ENCODE results near the gene RBM11. TPM values are rescaled to one million over a fixed set of nuclear protein-coding genes. Genes with fewer than 3 reads are reported as not detected.
"Not testable (repeated sequence)": the region's sequence is repeated elsewhere in the genome, so short reads cannot be mapped to it uniquely, and the experiment has no call there.

Gene RBM11, protein sequence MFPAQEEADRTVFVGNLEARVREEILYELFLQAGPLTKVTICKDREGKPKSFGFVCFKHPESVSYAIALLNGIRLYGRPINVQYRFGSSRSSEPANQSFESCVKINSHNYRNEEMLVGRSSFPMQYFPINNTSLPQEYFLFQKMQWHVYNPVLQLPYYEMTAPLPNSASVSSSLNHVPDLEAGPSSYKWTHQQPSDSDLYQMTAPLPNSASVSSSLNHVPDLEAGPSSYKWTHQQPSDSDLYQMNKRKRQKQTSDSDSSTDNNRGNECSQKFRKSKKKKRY
- total RNA-seq = 0.25 and 0.56 TPM in 2 replicates

DNA sequence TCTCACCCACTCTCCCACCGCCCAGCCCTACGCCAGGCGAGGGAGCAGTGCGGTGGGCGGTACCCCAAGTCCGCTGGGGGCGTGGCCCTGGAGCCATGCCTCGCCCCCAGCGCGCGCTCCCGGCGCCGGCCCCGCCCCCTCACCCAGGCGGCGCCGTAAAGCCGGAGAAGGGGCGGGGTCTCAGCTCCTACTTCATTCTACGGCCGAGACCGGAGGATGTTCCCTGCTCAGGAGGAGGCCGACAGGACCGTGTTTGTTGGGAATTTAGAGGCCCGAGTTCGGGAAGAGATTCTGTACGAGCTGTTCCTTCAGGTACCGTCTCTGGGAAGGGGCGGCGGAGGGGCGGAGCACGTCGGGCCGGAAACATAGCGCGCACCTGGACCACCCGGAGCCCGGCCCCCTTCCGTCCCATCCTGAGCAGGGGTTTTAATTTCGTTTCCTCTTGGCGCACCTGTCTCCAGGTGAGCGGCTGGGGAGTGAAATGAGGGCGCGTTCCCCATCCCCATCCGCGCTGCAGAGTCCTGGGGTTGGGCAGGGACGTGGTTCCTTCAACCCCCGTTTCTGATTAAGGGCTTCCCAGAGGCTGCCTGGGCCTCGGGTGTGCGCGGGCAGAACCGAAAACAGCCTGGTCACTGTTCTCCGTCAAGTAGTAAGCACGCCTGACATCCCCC is at the start of gene RBM11:
RBM11 (plus strand) TSS at position 187 of the 671 bp plus-strand sequence; CDS start at position 217, 30 bp downstream.
- intact Hi-C loops (cut with micrococcal nuclease) = loop anchor here (1.0 to 5.0 kb wide), 3 partner anchors 167 to 851 kb away; partner anchors contain the start of gene HSPA13

DNA sequence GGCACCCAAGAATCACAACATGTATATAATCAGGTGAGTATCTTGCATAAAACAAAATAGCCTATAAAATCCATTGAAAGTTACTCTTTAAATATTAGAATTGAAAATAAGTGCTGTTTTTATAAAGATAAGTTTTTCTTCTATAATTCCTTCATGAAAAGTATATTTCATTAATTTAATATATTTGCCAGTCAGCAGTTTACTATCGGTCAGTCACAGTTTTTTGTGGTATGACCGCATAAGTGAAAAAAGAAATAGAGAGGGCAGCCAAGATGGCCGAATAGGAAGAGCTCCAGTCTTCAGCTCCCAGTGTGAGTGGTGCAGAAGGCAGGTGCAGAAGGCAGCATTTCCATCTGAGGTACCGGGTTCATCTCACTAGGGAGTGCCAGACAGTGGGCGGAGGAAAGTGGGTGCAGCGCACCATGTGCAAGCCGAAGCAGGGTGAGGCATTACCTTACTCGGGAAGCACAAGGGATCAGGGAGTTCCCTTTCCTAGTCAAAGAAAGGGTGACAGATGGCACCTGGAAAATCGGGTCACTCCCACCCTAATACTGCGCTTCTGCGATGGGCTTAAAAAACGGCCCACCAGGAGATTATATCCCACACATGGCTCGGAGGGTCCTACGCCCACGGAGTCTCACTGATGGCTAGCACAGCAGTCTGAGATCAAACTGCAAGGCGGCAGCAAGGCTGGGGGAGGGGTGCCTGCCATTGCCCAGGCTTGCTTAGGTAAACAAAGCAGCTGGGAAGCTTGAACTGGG is 49.3 kb upstream of the RBM11 start:
- intact Hi-C loops (cut with micrococcal nuclease) = not testable (repeated sequence)

DNA sequence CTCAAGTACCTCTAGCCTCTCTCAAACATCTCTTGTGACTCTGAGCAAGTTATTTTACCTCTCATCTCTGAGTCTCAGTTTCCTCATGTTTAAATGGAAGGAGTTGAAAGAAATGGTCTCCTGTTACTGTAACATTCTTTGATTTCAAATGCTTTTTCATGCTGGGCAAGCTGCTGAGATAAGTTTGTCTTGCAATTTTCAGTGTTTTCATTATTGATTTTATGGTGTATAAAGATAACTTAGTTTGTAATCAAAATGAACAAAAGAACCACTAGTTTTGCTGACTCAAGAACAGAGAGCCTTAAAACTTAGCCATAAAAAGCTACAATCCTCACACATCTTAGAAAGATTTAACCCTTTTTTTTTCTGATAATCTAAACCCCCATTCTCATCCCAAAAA is 9.7 kb upstream of the RBM11 start:
- intact Hi-C loops (cut with micrococcal nuclease) = no loop called here

DNA sequence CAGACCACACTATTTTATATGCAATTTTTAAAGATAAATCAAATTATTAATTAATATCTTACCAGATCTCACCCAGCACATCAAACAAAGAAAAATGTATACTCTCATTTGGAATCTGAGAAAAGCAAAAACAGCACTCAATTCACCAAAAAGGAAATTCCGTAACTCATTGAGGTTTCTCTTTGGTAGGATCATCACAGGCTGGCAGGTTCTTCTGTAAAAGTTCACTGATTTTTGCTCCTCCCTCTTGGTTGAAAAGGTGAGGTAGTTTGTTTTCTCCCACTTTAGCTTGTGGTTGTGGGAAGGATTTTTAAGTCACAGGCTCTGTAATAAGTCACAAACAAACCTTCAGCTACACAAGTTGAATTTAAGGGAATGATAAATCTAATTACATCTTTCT is 5.2 kb upstream of the RBM11 start, which contains the start of gene LIPI:
LIPI (minus strand) TSS at position 218 of the 400 bp plus-strand sequence; CDS start at position 108, 110 bp downstream.
- intact Hi-C loops (cut with micrococcal nuclease) = no loop called here

DNA sequence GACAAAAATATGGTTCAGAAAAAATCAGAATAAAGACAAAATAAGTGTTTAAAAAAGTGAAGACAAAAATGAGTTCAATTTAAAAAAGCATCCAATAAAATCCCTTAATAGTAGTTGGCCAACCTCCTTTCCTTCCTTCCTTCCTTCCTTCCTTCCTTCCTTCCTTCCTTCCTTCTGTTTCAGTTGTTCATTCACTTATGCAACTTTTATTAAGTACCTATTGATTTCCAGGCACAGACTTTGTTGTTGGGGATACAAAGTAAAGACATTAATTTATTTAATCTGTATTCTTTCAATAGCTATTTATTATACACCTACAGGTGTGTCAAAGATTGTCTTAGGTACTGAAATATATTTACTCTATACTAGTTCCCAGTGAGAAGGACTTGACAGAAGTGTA is 2.8 kb upstream of the RBM11 start:
- intact Hi-C loops (cut with micrococcal nuclease) = no loop called here

DNA sequence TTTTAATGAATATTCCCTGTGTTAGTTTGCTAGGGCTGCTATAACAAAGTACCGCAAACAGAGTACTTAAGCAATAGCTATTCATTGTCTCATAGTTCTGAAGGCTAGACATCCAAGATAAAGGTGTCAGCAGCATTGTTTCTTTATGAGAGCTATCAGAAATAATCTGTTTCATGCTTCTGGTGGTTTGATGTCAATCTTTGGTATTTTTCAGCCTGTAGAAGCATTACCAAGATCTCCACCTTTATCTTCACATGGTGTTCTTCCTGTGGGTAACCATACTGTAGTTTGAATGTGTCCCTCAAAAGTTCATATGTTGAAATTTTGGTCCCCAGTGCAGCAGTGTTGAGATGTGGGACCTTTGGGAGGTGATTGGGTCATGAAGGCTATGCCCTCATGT is 7.4 kb downstream of the RBM11 start:
- intact Hi-C loops (cut with micrococcal nuclease) = no loop called here

DNA sequence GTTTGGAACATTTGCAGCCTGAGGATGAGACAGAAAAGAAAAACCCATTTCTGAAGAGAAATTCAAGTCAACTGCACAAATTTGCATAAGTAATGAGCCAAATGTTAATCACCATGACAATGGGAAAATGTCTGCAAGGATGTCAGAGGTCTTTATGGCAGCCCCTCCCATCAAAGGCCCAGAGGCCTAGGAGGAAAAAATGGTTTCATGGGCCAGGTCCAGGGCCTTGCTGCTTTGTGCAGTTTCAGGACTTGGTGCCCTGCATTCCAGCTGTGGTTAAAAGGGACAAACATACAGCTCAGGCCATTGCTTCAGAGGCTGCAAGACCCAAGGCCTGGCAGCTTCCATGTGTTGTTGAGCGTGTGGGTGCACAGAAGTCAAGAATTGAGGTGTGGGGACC is 13.4 kb downstream of the RBM11 start:
- intact Hi-C loops (cut with micrococcal nuclease) = no loop called here

DNA sequence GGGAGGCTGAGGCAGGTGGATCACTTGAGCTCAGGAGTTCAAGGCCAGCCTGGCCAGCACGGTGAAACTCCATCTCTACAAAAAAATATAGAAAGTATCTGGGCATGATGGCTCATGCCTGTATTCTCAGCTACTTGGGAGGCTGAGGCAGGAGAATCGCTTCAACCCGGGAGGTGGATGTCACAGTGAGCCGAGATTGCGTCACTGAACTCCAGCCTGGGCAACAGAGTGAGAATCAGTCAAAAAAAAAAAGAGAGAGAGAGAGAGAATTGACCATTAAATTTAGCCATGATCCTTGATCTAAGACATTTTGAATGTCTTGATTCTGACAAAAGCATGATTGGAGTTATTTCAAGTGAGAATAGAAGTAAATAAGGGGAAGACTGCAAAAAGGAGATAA is 19.1 kb downstream of the RBM11 start:
- intact Hi-C loops (cut with micrococcal nuclease) = no loop called here

DNA sequence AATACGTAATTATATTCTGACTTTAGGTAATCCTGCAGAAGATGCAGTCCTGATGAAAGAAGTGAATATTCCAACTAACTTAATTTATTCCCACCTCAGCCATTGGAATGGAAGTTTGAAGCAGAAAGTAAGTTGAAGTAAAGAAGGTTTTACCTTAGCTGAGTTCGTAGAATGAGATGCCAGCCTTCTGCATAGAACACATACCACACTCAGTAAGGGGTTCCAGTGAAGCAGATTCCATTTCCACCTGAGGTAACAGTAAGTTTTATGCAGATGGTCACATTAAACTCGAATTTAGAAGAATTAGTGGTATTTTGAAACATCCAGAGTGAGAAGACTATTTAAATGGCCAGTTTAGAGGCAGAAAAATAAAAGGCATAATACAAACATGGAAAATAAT is 20.2 kb downstream of the RBM11 start:
- intact Hi-C loops (cut with micrococcal nuclease) = no loop called here

DNA sequence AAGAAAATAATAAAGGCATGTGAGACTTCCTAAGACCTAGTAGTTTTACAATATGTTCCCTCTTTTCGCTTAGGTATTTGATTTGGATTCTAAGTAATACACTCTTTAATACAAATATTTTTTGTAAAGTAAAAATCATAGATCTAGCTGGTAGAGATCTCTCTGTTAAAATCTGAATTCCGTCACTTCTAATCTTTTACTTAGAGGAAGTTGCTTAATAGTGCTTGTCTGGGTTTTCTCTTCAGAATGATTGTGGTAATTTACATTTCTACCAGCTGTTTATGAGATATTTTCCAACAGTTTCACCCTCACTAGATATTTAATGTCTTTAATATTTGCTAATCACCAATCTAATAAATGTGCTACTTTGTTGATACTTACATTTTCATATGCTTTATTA is 23.3 kb downstream of the RBM11 start:
- intact Hi-C loops (cut with micrococcal nuclease) = no loop called here

DNA sequence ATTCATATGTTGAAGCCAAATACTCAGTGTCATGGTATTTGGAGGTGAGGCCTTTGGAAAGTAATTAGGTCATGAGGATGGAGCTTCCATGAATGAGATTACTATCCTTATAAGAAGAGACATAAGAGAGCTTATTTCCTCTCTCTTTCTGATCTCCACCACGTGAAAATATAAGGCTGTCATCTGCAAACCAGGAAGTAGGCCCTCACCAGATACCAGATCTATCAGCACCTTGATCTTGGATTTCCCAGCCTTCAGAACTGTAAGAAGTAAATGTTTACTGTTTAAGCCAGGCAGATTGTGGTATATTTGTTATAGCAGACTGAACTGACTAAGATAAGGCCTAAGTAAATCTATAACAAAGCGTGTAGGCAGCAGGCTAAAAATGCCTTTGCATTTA is 25.3 kb downstream of the RBM11 start:
- intact Hi-C loops (cut with micrococcal nuclease) = no loop called here

DNA sequence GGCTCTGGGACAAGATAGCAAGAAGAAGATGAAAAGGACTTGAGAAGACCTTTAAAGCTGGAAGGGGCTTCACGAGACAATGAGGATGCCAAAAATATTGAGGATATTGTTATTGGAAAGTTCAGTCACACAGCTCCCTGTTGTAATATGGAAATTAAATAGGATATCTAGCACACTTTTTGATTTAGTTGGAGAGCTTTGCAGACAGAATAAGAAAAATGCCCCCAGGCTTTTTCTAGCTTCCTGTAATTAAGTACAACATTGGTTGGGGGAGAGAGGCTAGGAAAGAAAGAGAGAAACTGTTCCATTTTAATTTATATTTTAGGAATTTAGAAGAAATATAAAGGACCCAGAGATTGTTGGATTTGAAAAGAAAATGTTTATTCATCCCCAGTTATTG is 27.5 kb downstream of the RBM11 start:
- intact Hi-C loops (cut with micrococcal nuclease) = no loop called here

DNA sequence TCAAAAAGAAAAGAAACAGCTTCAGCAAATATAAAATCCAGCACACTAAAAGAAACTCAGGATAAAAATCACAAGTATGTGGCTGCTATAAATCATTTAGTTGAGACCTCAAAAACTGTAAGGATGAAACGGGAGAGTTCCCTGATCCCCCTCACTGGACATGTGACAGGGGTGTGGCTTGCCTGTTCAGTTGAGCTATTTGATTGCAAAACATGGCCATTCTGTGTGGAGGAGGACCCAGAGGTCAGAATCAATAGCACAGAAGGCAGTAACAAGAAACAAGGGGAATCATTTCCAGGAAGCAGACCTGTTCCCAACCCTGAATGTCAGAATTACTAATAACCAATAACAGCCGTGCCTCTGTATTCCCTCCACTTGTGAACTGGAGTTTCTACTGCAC is 27.9 kb downstream of the RBM11 start:
- intact Hi-C loops (cut with micrococcal nuclease) = no loop called here

DNA sequence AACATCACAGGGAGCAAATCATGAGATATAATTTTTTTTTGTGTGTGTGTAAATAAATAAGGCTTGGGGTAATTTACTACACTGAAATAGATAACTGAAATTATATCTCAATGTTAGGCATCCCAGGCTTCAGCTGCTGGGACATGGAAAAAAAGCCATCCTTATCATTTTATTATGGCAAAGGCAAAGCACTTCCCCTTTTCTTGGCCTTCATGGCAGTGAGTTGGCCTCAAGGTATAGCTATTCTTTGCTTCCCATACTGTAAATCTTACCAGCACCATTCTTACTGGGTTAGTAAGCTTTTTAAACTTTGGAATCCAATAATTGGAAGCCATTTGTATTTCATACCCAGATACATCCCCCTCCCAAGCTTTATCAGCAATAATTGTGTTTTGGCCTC is 29.0 kb downstream of the RBM11 start:
- intact Hi-C loops (cut with micrococcal nuclease) = no loop called here

DNA sequence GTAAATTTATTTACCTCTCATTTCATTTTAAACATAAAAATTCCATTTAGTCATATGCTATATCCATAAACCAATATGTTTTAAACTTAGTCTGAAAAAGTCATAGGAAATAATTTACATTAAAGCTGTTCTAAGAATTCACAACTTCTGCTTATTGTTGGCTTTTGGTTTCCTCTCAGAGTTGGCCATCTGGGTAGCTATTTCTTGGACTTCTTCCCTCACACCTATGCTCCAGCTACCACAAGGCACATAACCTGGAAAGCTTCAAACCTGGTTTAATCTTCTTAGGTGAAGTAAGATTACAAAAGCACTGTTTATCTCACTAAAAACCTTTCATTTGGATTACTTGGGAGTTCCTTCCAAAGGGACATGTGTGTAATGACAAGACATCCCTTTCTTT is 29.8 kb downstream of the RBM11 start:
- intact Hi-C loops (cut with micrococcal nuclease) = no loop called here

DNA sequence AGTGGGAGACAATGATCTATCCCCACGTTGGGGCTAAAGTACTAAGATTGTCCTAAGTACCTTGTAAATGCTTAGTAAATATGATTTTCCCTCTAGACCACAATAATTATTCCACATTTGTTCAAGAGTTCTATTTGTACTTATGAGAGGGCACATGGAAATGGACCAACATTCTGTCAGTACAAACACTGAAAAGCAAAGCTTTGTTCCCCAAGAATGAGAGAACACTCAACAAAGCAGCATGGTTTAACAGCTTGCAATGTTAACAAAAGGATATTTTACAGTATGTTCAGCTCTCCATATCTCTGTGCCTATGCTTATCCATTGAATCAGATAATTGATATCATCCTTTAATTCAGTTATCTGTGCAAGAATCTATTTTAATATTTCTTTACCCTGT is 35.4 kb downstream of the RBM11 start:
- intact Hi-C loops (cut with micrococcal nuclease) = loop anchor here (5.0 to 10.0 kb wide), 2 partner anchors 131 to 813 kb away; partner anchors contain the start of genes HSPA13 and NRIP1

DNA sequence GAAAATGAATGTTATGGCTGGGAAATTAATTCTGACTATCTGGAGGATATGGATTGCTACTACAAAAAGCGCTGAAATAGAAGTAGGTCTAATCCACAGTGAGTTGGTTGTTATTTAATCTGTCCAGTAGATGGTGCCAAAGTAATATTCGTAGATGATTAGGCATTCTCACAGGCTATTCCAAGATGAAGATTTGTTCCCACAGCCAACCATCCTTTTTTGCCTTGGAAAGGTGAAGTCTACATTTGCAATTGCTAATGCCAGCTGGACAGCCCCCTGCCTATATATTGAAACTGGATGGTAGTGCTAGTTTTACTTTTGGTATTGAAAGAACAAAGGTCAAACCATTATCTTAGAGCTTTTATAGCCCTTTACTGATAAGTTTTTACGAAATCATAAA is 43.8 kb downstream of the RBM11 start:
- intact Hi-C loops (cut with micrococcal nuclease) = loop anchor here (1.0 to 10.0 kb wide), 5 partner anchors 143 to 1333 kb away; partner anchors contain the start of gene NRIP1

DNA sequence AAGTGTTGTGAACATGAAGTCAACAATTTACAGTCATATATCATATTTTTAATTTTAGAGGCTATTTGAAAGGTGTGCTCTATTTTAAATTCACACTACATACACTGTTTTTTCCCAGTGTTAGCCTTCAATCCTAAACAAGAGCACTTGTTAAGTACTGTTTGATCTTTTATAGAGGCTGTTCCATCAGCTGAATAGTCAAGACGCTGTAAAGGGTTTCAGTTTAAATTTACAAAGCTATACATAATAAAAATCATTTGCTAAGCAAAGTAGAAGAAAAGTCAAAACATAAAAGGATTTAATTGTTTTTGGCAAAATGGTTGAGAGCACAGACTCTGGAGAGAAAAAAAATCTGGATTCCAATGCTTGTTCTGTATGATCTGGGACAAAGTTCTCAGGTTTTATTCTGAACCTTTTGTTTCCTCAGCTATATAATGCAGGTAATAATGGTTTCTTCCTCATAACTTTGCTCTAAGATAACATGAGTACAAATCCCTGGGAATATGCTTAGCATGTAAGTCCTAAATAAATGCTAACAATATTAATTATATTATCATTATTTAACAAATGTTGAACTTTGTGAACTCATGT is 44.3 kb downstream of the RBM11 start:
- intact Hi-C loops (cut with micrococcal nuclease) = no loop called here

DNA sequence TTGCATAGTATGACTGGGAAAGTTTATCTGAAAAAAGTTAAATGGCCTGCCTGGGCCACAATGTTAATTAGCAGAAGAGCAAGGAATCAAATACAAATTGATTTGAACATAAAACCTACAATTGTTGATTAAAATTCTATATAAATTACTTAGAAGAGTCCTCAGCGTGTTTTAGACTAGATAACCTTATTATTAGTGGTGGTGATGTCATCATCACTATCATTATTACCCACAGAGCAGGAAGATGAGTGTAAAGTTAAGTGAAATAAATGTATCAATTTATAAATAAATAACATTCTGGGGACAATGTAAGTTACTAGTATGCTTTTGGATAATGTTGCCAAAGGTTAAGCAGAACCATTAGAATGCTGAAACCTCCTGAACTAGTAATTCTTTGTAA is 46.1 kb downstream of the RBM11 start:
- intact Hi-C loops (cut with micrococcal nuclease) = no loop called here

DNA sequence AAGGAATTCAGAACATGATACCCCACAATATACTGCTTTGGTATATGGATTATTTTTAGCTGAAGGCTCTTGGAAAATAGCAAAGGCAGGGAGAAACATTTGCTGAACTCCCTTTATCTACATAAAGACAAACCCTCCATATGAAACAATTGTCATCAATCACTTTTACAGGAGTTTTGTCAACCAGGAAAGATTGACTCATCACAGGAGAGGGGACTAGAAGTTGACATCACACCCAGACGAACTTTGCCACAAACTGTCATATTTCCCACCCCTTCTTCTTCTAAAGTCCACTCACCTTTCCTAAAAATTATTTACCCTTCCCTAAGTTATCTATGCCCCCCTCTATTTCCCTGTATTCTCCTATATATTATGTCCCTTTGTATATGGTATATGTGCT is 47.9 kb downstream of the RBM11 start:
- intact Hi-C loops (cut with micrococcal nuclease) = no loop called here

DNA sequence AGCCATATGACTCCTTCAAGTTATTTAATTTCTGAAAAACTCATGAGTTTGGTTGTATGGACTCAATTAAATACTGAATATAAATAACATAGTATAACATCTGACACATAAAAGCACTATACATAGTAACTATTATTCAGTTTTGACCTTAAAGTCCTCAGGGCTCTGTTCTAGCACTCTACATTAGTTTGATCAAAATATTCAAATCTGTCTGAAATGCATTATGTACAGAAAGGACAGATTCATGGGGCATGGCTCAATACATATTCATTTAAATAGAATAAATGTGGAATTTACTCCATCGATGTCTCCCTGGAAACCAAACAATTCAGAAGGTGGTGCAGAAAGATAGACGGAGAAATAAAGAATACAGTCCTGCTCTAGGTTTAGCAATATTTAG is 49.1 kb downstream of the RBM11 start:
- intact Hi-C loops (cut with micrococcal nuclease) = no loop called here

DNA sequence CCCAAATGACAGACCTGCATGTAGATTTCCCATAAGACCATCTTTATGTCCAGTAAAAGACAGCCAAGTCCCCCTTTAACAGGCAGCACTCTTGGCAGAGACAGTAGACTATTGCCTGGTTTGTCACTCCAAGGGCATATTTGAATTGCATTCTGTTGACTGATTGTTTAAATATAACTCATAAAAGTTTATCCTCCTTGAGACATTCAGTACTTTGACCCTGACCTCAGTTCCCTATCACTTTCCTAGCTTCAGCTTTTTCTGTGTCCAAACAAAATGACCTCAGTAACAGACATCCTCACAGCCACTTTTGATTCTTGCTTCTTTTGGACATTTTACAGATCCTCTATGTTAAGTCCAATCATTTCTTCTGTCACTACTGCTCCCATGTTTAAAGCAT is 51.1 kb downstream of the RBM11 start:
- intact Hi-C loops (cut with micrococcal nuclease) = no loop called here

Measured in T-helper 1 cell treated with Interleukin-12 subunit alpha and Interleukin-12 subunit beta and Interleukin-4 antibody, amounts not matched to agents 30 ng/mL and 1 ng/mL, for 36 hours (primary cell).